HFFc6 (cell line): ENCODE results near the gene CDK5RAP3. TPM values are rescaled to one million over a fixed set of nuclear protein-coding genes. Genes with fewer than 3 reads are reported as not detected.
A peak's percentile ranks its signal among the peaks of the same experiment; 100 is the strongest.

Experiments
- DNase-seq: peaks from one replicate; pipeline ENCODE4 v3.0.0-alpha.2; 2018
- H3K27ac Mint-ChIP-seq: 2 replicates; pipeline ENCODE4 v1.8.0; 2020; ENCODE audit warnings: mild to moderate bottlenecking, mixed read lengths
- H3K27me3 Mint-ChIP-seq: 2 replicates; pipeline ENCODE4 v1.8.0; 2021; ENCODE audit warnings: mild to moderate bottlenecking, moderate library complexity, mixed read lengths; ENCODE audit not compliant: insufficient read depth
- H3K36me3 Mint-ChIP-seq: 2 replicates; pipeline ENCODE4 v1.8.0; 2021; ENCODE audit warnings: low read depth, mixed read lengths
- H3K4me1 Mint-ChIP-seq: 2 replicates; pipeline ENCODE4 v1.8.0; 2020; ENCODE audit warnings: low read depth, mixed read lengths
- H3K4me3 Mint-ChIP-seq: 2 replicates; pipeline ENCODE4 v1.8.0; 2020; ENCODE audit warnings: mild to moderate bottlenecking, moderate library complexity, mixed read lengths
- H3K9me3 Mint-ChIP-seq: 2 replicates; pipeline ENCODE4 v1.8.0; 2020; ENCODE audit warnings: mild to moderate bottlenecking, mixed read lengths
- CTCF ChIP-seq: fragments of 200-600 bp; sonication (generic); IDR thresholded peaks from 2 replicates; pipeline ENCODE4 v1.5.0; 2021; ENCODE audit warnings: antibody characterized with exemption, mild to moderate bottlenecking
- total RNA-seq, 6 experiments: library from RNA; stranded (reverse); fragmentation: NEBNext Ultra II Directional; extraction: Animal tissue kit (Norgen Biotek cat#: 25700); gene quantifications; 2 replicates in 1 of 6; 3 replicates in 5 of 6; pipeline ENCODE4 v1.2.3, GENCODE V29; 2021

CDK5RAP3 gene
- total RNA-seq, 6 experiments from 2014 or later, result 78.4 to 91.3 (median 81.8) TPM

- Mint-ChIP-seq H3K36me3 (no peaks in the 10 kb centered on the region), H3K9me3 (no peaks in the 10 kb centered on the region), H3K27ac (no peak overlapping the region), H3K27me3 (peaks cover 1% of the 10 kb centered on the region; the same call in 1 of the 2 replicates), H3K4me3 (no peak overlapping the region), H3K4me1 (peaks cover 29% of the 10 kb centered on the region)
- no peak for TF ChIP-seq CTCF
- DNase-seq, result no peak
Measured at GRCh38 chr17:47950448-47950847, 20.5 kb upstream of the CDK5RAP3 start.

GRCh38 chr17:47952171-47953021 is 18.5 kb upstream of the CDK5RAP3 start:
- Mint-ChIP-seq H3K4me1 (peaks cover 19% of the 10 kb centered on the region), H3K4me3 (no peak overlapping the region), H3K27ac (no peak overlapping the region), H3K27me3 (peaks cover 1% of the 10 kb centered on the region; the same call in 1 of the 2 replicates), H3K9me3 (no peaks in the 10 kb centered on the region), H3K36me3 (no peaks in the 10 kb centered on the region)
- TF ChIP-seq CTCF, result no peak
- no peak for DNase-seq

- Mint-ChIP-seq H3K4me1 (peaks cover 12% of the 10 kb centered on the region), H3K36me3 (no peaks in the 10 kb centered on the region), H3K27ac (no peak overlapping the region), H3K27me3 (peaks cover 2% of the 10 kb centered on the region), H3K9me3 (no peaks in the 10 kb centered on the region), H3K4me3 (no peak overlapping the region)
- DNase-seq, result no peak
- peak; percentile 56 for TF ChIP-seq CTCF
Measured at GRCh38 chr17:47953909-47954308, 17.0 kb upstream of the CDK5RAP3 start.

GRCh38 chr17:47955497-47956461 is 15.1 kb upstream of the CDK5RAP3 start:
- H3K36me3 Mint-ChIP-seq, result no peaks in the 10 kb centered on the region
- peaks cover 4% of the 10 kb centered on the region for H3K27me3 Mint-ChIP-seq
- H3K9me3 Mint-ChIP-seq, result no peaks in the 10 kb centered on the region
- H3K4me1 Mint-ChIP-seq, result no peaks in the 10 kb centered on the region
- no peak for TF ChIP-seq CTCF
- H3K27ac Mint-ChIP-seq, result no peak overlapping the region
- no peak overlapping the region for H3K4me3 Mint-ChIP-seq
- no peak for DNase-seq

GRCh38 chr17:47956791-47957590 is 13.9 kb upstream of the CDK5RAP3 start:
- H3K4me1 Mint-ChIP-seq, result no peaks in the 10 kb centered on the region
- H3K27ac Mint-ChIP-seq, result no peak overlapping the region
- no peak for TF ChIP-seq CTCF
- DNase-seq, result no peak
- no peaks in the 10 kb centered on the region for H3K9me3 Mint-ChIP-seq
- H3K27me3 Mint-ChIP-seq, result peaks cover 5% of the 10 kb centered on the region
- no peak overlapping the region for H3K4me3 Mint-ChIP-seq
- H3K36me3 Mint-ChIP-seq, result peaks cover 6% of the 10 kb centered on the region; the same call in 1 of the 2 replicates
